Right lobe of liver (tissue), 6 donors: ENCODE measurements around the gene H6PD. TPM values are rescaled to one million over a fixed set of nuclear protein-coding genes. Genes with fewer than 3 reads are reported as not detected.
A peak's percentile ranks its signal among the peaks of the same experiment; 100 is the strongest.

Source experiments
- ATAC-seq, 4 donors: fragments of 200-7000 bp; cut with Tn5 transposase; one replicate each; pipeline ENCODE4 v1.9.1; 2020; ENCODE audit warnings: mild to moderate bottlenecking in 4 of 4, moderate library complexity in 4 of 4
- DNase-seq, 3 donors: peaks; one replicate each; pipeline ENCODE4 v3.0.0-alpha.2; 2020
- H3K27ac ChIP-seq, 3 donors: fragments of 200-600 bp; one replicate each; pipeline ENCODE4 v1.8.0; 2022
- H3K27me3 ChIP-seq, 2 donors: fragments of 200-600 bp; one replicate each; pipeline ENCODE4 v1.8.0; 2022
- H3K36me3 ChIP-seq, 4 donors: fragments of 200-600 bp; sonication (generic) in 1 of 4; one replicate each; pipeline versions ENCODE4 v1.5.1 to v1.8.0; 2017 to 2022; ENCODE audit warnings: control low read depth in 1 of 4
- H3K4me1 ChIP-seq, 4 donors: fragments of 200-600 bp; sonication (generic) in 1 of 4; one replicate each; pipeline versions ENCODE4 v1.5.1 to v1.8.0; 2017 to 2022; ENCODE audit warnings: control low read depth in 1 of 4
- H3K4me3 ChIP-seq, 3 donors: fragments of 200-600 bp; one replicate each; pipeline ENCODE4 v1.8.0; 2022
- H3K9me3 ChIP-seq, 4 donors: fragments of 200-600 bp; sonication (generic) in 1 of 4; one replicate each; pipeline versions ENCODE4 v1.5.1 to v1.8.0; 2017 to 2022; ENCODE audit warnings: control low read depth in 1 of 4
- CTCF ChIP-seq, 4 donors: fragments of 200-600 bp in 3 of 4; fragments of 450-650 bp in 1 of 4; IDR thresholded peaks; one replicate each; pipeline versions ENCODE4 v1.5.1 to v1.8.0; 2016 to 2022; ENCODE audit warnings: antibody characterized with exemption in 4 of 4, mild to moderate bottlenecking in 2 of 4
- POLR2A ChIP-seq: fragments of 450-650 bp; IDR thresholded peaks from one replicate; pipeline ENCODE4 v1.6.1; 2017; ENCODE audit warnings: antibody characterized with exemption, mild to moderate bottlenecking
- whole genome bisulfite sequencing: methylation state at CpG from one replicate; pipeline ENCODE4 v1.1.6; 2018; ENCODE audit warnings: low coverage, low lambda C conversion rate; ENCODE audit not compliant: insufficient coverage; ENCODE audit errors: missing lambda C conversion rate; 5-methylcytosine and 5-hydroxymethylcytosine counted together
- intact Hi-C, 2 donors: fragments of 100-400 bp; cut with DNase I; formaldehyde crosslinking; loops; one replicate each; pipeline versions ENCODE4 v1.11.2 to v1.14.1; 2022
- total RNA-seq, 6 experiments: library from RNA; depleted of rRNA in 2 of 6; stranded (reverse); fragments of >200 nt in 2 of 6; fragmentation: NEBNext Ultra II Directional in 3 of 6; extraction: Animal tissue kit (Norgen Biotek cat#: 25700) in 3 of 6; gene quantifications; one replicate each; pipeline versions ENCODE4 v1.1.0 to v1.2.4, GENCODE V29; 2016 to 2023
- donor health status: DM: no; HTN: yes; CAD: no.
- donor health status: DM: no; HTN: no; CAD: no.
- donor health status: DM: no; HTN: no; CAD: no.
- donor health status: DM: no; HTN: yes; CAD: no.
- donor health status: DM: no; HTN: yes; CAD: no.

H6PD gene
- total RNA-seq, 6 experiments from 2014 or later, result 102 to 158 (median 120) TPM

- Histone ChIP-seq H3K4me1 (no peaks in the 10 kb centered on the region), H3K27ac (no peak overlapping the region), H3K36me3 (no peaks in the 10 kb centered on the region), H3K9me3 (no peaks in the 10 kb centered on the region), H3K27me3 (no peaks in the 10 kb centered on the region), H3K4me3 (no peak overlapping the region)
- ATAC-seq (no peak), DNase-seq (no peak)
- intact Hi-C loops, result no loop called here
- TF ChIP-seq POLR2A, result no peak
- TF ChIP-seq CTCF (IDR thresholded peaks at IDR 0.05), result no peak
- WGBS, result 74% methylated on average over 6 of the region's 11 CpGs
These were observed 80.3 kb downstream of the H6PD start for GRCh38 chr1:9314711-9315379.

- ATAC-seq (peak in 1 of 4 donors; percentile 4), DNase-seq (no peak)
- no peaks in the 10 kb centered on the region for H3K27me3 ChIP-seq
- no peaks in the 10 kb centered on the region for H3K9me3 ChIP-seq
- no peak overlapping the region for H3K4me3 ChIP-seq
- no peaks in the 10 kb centered on the region for H3K4me1 ChIP-seq
- TF ChIP-seq CTCF (IDR thresholded peaks at IDR 0.05) (no peak), POLR2A (no peak)
- intact Hi-C loops, result no loop called here
- no peak overlapping the region for H3K27ac ChIP-seq
- no peaks in the 10 kb centered on the region for H3K36me3 ChIP-seq
- 27% methylated on average over 4 of the region's 20 CpGs for WGBS
These were observed 81.0 kb downstream of the H6PD start for GRCh38 chr1:9315411-9316079.

- ATAC-seq, result peak in 1 of 4 donors; percentile 1
- Histone ChIP-seq H3K27ac (no peak overlapping the region), H3K9me3 (no peaks in the 10 kb centered on the region), H3K4me3 (no peak overlapping the region), H3K27me3 (no peaks in the 10 kb centered on the region), H3K4me1 (no peaks in the 10 kb centered on the region), H3K36me3 (no peaks in the 10 kb centered on the region)
- DNase-seq, result no peak
- TF ChIP-seq CTCF (IDR thresholded peaks at IDR 0.05) (no peak), POLR2A (no peak)
- intact Hi-C loops, result no loop called here
- 80% methylated on average over 1 of the region's 7 CpGs for WGBS
These were observed 81.5 kb downstream of the H6PD start for GRCh38 chr1:9316080-9316444.

GRCh38 chr1:9316512-9316911 is 81.9 kb downstream of the H6PD start:
- whole genome bisulfite sequencing, result no CpG with 5 or more reads among the region's 24 CpGs
- Histone ChIP-seq H3K4me3 (no peak overlapping the region), H3K36me3 (no peaks in the 10 kb centered on the region), H3K9me3 (no peaks in the 10 kb centered on the region), H3K27ac (no peak overlapping the region), H3K27me3 (no peaks in the 10 kb centered on the region), H3K4me1 (no peaks in the 10 kb centered on the region)
- ATAC-seq, result no peak
- no peak for DNase-seq
- TF ChIP-seq CTCF (IDR thresholded peaks at IDR 0.05), result no peak
- TF ChIP-seq POLR2A, result no peak
- intact Hi-C loops, result no loop called here
